HG03097 (cell line): ENCODE results near the gene FAM222A.
"Not testable (repeated sequence)": the region's sequence is repeated elsewhere in the genome, so short reads cannot be mapped to it uniquely, and the experiment has no call there.

Experiments used
- ATAC-seq: cut with Tn5 transposase; IDR thresholded peaks from one replicate; pipeline ENCODE4 v1.9.1; 2021; ENCODE audit not compliant: unreplicated experiment, low FRiP score

FAM222A gene

GRCh38 chr12:109693160-109693559, 20.5 kb upstream of the FAM222A start:
- ATAC-seq = no peak

- no peak for ATAC-seq
These were observed 19.7 kb upstream of the FAM222A start for GRCh38 chr12:109693653-109694600.

- ATAC-seq = not testable (repeated sequence)
These were observed 19.0 kb upstream of the FAM222A start for GRCh38 chr12:109694629-109695028.

GRCh38 chr12:109695416-109695815, 18.2 kb upstream of the FAM222A start:
- no peak for ATAC-seq

- no peak for ATAC-seq
These were observed 17.6 kb upstream of the FAM222A start for GRCh38 chr12:109695961-109696461.

- ATAC-seq = no peak
These were observed 16.9 kb upstream of the FAM222A start for GRCh38 chr12:109696485-109697269.

- no peak for ATAC-seq
These were observed 16.4 kb upstream of the FAM222A start for GRCh38 chr12:109697270-109697553.

- ATAC-seq = no peak
These were observed 15.7 kb upstream of the FAM222A start for GRCh38 chr12:109697877-109698468.

- ATAC-seq = no peak
These were observed 14.8 kb upstream of the FAM222A start for GRCh38 chr12:109698820-109699219.

- no peak for ATAC-seq
These were observed 12.6 kb upstream of the FAM222A start for GRCh38 chr12:109701064-109701463.

GRCh38 chr12:109702111-109702841, 11.3 kb upstream of the FAM222A start:
- no peak for ATAC-seq

- no peak for ATAC-seq
These were observed 9.9 kb upstream of the FAM222A start for GRCh38 chr12:109703684-109704083.

- no peak for ATAC-seq
These were observed 9.1 kb upstream of the FAM222A start for GRCh38 chr12:109704371-109705098.

- ATAC-seq = no peak
These were observed 8.3 kb upstream of the FAM222A start for GRCh38 chr12:109705291-109705690.

GRCh38 chr12:109706398-109706746, 7.3 kb upstream of the FAM222A start:
- ATAC-seq = no peak

GRCh38 chr12:109706747-109707469, 6.7 kb upstream of the FAM222A start:
- ATAC-seq = no peak

- ATAC-seq = no peak
These were observed 6.2 kb upstream of the FAM222A start for GRCh38 chr12:109707470-109707821.

GRCh38 chr12:109708939-109709338, 4.7 kb upstream of the FAM222A start:
- ATAC-seq = no peak

- ATAC-seq = no peak
These were observed 4.1 kb upstream of the FAM222A start for GRCh38 chr12:109709401-109709991.
